ENCODE measurements around the gene MAD2L1BP.

- no peak for TF ChIP-seq CREB5 (CRISPR knock-in tag; IDR thresholded peaks at IDR 0.05; ENCODE audit: low read depth)
- TF ChIP-seq ZFP3 (CRISPR knock-in tag; IDR thresholded peaks at IDR 0.05), result no peak
- no peak for TF ChIP-seq OSR1 (CRISPR knock-in tag; IDR thresholded peaks at IDR 0.05)
These were observed 37.9 kb downstream of the MAD2L1BP start for GRCh38 chr6:43673444-43674084.

Data from SK-N-SH treated with all-trans-retinoic acid at 6 μM for 48 hours (cell line).